Keratinocyte (primary cell): Measurements from ENCODE around the gene EEF1E1. TPM values are rescaled to one million over a fixed set of nuclear protein-coding genes. Genes with fewer than 3 reads are reported as not detected.

Experiments used
- DNase-seq: peaks from one replicate; pipeline ENCODE4 v3.0.0-alpha.2; 2011; ENCODE audit warnings: low read depth, missing footprints, low spot score
- FAIRE-seq: peaks from 2 replicates; lab custom pipeline; 2011; peaks lifted over from hg19 to GRCh38; lab: Jason Lieb, UNC
- H2AFZ ChIP-seq: 2 replicates; pipeline ENCODE4 v1.6.0; 2012; ENCODE audit warnings: low read length, control low read depth, inconsistent platforms; ENCODE audit not compliant: control insufficient read depth
- H3K27ac ChIP-seq: 2 replicates; pipeline ENCODE4 v1.5.1; 2011; ENCODE audit warnings: low read length; ENCODE audit not compliant: control insufficient read depth, insufficient read depth
- H3K27me3 ChIP-seq: 3 replicates; pipeline ENCODE4 v1.6.0; 2011; ENCODE audit warnings: low read length; ENCODE audit not compliant: control insufficient read depth, insufficient read depth; ENCODE audit errors: extremely low read depth
- H3K36me3 ChIP-seq, 2 experiments: 2 replicates in 1 of 2; 3 replicates in 1 of 2; pipeline ENCODE4 v1.5.1; 2011; ENCODE audit warnings: low read length in 2 of 2, mild to moderate bottlenecking in 1 of 2; ENCODE audit not compliant: control insufficient read depth in 2 of 2, insufficient read depth in 2 of 2; ENCODE audit errors: extremely low read depth in 1 of 2
- H3K4me1 ChIP-seq: 3 replicates; pipeline ENCODE4 v1.5.1; 2011; ENCODE audit warnings: low read length; ENCODE audit not compliant: control insufficient read depth, insufficient read depth; ENCODE audit errors: extremely low read depth
- H3K4me2 ChIP-seq: 3 replicates; pipeline ENCODE4 v1.6.0; 2011; ENCODE audit warnings: low read depth, low read length; ENCODE audit not compliant: control insufficient read depth, insufficient read depth; ENCODE audit errors: extremely low read depth
- H3K4me3 ChIP-seq, 3 experiments: fragments of 200-600 bp in 1 of 3; sonication (generic) in 1 of 3; 2 replicates in 2 of 3; 3 replicates in 1 of 3; pipeline ENCODE4 v1.5.1; 2011 to 2016; ENCODE audit warnings: low read length in 3 of 3, mild to moderate bottlenecking in 3 of 3, control low read depth in 2 of 3, inconsistent platforms in 1 of 3, low read depth in 1 of 3, mixed read lengths in 1 of 3, mixed run types in 1 of 3, moderate library complexity in 1 of 3; ENCODE audit not compliant: control insufficient read depth in 2 of 3, insufficient read depth in 2 of 3; ENCODE audit errors: extremely low read depth in 1 of 3
- H3K79me2 ChIP-seq: 2 replicates; pipeline ENCODE4 v1.6.0; 2012; ENCODE audit warnings: low read length; ENCODE audit not compliant: control insufficient read depth, insufficient read depth
- H3K9ac ChIP-seq: 3 replicates; pipeline ENCODE4 v1.6.0; 2011; ENCODE audit warnings: low read length; ENCODE audit not compliant: control insufficient read depth, insufficient read depth; ENCODE audit errors: extremely low read depth
- H3K9me1 ChIP-seq: 3 replicates; pipeline ENCODE4 v1.6.0; 2011; ENCODE audit warnings: low read length; ENCODE audit not compliant: control insufficient read depth, insufficient read depth; ENCODE audit errors: extremely low read depth
- H3K9me3 ChIP-seq: 2 replicates; pipeline ENCODE4 v1.5.1; 2012; ENCODE audit warnings: low read depth, low read length; ENCODE audit not compliant: control insufficient read depth
- H4K20me1 ChIP-seq: 3 replicates; pipeline ENCODE4 v1.6.0; 2011; ENCODE audit warnings: low read length; ENCODE audit not compliant: control insufficient read depth, insufficient read depth; ENCODE audit errors: extremely low read depth
- EZH2 ChIP-seq: IDR thresholded peaks from one replicate; pipeline ENCODE4 v1.6.1; 2012; ENCODE audit warnings: inconsistent platforms, mild to moderate bottlenecking, low read length, moderate library complexity
- dilution Hi-C: fragments of 300-500 bp; cut with MboI; formaldehyde crosslinking; loops from one replicate; pipeline ENCODE4 v1.7.0; 2020; ENCODE audit warnings: low sequenced_read_pairs; ENCODE audit not compliant: extremely low pct_ligation_motif_present
- polyA plus RNA-seq, 5 experiments: library from polyadenylated mRNA; depleted of rRNA in 3 of 5; stranded (reverse) in 3 of 5; stranded (forward) in 1 of 5; unstranded in 1 of 5; fragments of >200 nt; gene quantifications; 1 replicate in 1 of 5; 2 replicates in 3 of 5; 3 replicates in 1 of 5; pipeline versions ENCODE4 v1.2.1 to v1.2.3, GENCODE V29; 2011 to 2012; ENCODE audit warnings: missing spikeins in 2 of 5, low read depth in 1 of 5, low replicate concordance in 1 of 5
- TF ChIP-seq, protein P1 (sequence below), 3 experiments: IDR thresholded peaks in 1 of 3; conservative IDR thresholded peaks in 1 of 3; optimal IDR thresholded peaks in 1 of 3; 2 replicates in 2 of 3; 3 replicates in 1 of 3; pipeline versions ENCODE3 to v1.5.1; 2011; ENCODE audit warnings: low read length in 3 of 3, mild to moderate bottlenecking in 3 of 3, moderate library complexity in 2 of 3, control low read depth in 1 of 3, inconsistent platforms in 1 of 3; ENCODE audit not compliant: insufficient read depth in 2 of 3; ENCODE audit errors: extremely low read depth in 1 of 3

EEF1E1 gene
- polyA plus RNA-seq, 1 donor (not counting 4 experiments of a cell fraction or from before 2014, with no cell fraction given), result 83.5 TPM

DNA sequence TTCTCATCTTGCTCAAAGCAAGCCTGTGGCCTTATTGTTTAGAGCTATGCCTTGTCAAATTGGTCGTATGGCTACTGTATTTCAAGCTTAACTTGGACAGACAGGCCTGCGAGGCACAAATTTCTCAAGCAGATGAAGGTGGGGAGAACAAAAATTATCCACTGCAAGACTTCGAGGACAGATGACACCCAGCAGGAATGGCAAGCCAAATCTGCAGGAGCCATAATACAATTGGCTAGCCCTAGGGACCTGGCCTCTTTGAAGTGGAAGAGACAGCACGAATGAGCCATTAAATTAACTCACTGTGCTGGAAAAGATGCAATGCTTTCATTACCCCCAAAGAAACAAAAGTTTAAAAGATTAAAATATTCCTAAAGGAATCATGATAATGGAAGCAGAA, 33.2 kb downstream of the EEF1E1 start:
- FAIRE-seq, result no peak
- no peaks in the 10 kb centered on the region for H3K9me3 ChIP-seq

DNA sequence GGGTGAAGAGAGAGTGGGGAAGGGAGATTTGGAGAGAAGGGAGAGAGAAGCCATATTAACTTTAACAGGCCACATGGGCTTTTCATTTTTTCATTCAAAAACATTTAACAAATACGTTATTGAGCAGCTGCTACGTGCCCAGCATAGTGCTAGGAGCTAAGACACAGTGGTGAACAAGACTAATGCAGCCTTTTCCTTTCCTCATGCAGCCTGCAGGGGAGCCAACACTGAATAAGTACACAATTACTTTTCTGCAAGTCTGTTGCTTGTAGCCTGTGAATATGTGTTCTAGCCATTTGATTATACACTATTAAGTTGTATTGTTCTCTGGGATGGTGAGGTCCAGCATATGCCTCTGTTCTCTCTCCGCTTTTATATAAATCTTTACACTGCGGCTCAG, 36.2 kb downstream of the EEF1E1 start:
- no peak overlapping the region for H3K27ac ChIP-seq
- H3K9ac ChIP-seq, result no peak overlapping the region
- H3K27me3 ChIP-seq, result no peaks in the 10 kb centered on the region
- peaks cover 7% of the 10 kb centered on the region for H3K79me2 ChIP-seq
- DNase-seq (no peak), FAIRE-seq (no peak)
- H2AFZ ChIP-seq, result no peak overlapping the region
- H3K4me2 ChIP-seq, result no peak overlapping the region
- H3K9me3 ChIP-seq, result no peaks in the 10 kb centered on the region
- peaks cover 0 to 3% of the 10 kb centered on the region in 2 experiments for H3K36me3 ChIP-seq
- H3K9me1 ChIP-seq, result no peaks in the 10 kb centered on the region
- H3K4me3 ChIP-seq, result no peak overlapping the region
- no peaks in the 10 kb centered on the region for H4K20me1 ChIP-seq
- dilution Hi-C loops, result no loop called here
- peaks cover 7% of the 10 kb centered on the region for H3K4me1 ChIP-seq
- TF ChIP-seq EZH2, result no peak
- TF ChIP-seq, protein P1, sequence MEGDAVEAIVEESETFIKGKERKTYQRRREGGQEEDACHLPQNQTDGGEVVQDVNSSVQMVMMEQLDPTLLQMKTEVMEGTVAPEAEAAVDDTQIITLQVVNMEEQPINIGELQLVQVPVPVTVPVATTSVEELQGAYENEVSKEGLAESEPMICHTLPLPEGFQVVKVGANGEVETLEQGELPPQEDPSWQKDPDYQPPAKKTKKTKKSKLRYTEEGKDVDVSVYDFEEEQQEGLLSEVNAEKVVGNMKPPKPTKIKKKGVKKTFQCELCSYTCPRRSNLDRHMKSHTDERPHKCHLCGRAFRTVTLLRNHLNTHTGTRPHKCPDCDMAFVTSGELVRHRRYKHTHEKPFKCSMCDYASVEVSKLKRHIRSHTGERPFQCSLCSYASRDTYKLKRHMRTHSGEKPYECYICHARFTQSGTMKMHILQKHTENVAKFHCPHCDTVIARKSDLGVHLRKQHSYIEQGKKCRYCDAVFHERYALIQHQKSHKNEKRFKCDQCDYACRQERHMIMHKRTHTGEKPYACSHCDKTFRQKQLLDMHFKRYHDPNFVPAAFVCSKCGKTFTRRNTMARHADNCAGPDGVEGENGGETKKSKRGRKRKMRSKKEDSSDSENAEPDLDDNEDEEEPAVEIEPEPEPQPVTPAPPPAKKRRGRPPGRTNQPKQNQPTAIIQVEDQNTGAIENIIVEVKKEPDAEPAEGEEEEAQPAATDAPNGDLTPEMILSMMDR (optimal IDR thresholded peaks at IDR 0.05 in 1 of 3, IDR thresholded peaks at IDR 0.05 in 1 of 3, conservative IDR thresholded peaks at IDR 0.05 in 1 of 3; ENCODE audit: extremely low read depth in 1 of 3, insufficient read depth in 2 of 3, low read length in 3 of 3), result peak in 2 of 3 experiments; percentile 8 to 18

More for the DNA sequence above, 33.2 kb downstream of the EEF1E1 start:
- no peaks in the 10 kb centered on the region for H3K36me3 ChIP-seq
- dilution Hi-C loops, result no loop called here
- no peak for DNase-seq
- no peak for TF ChIP-seq EZH2
- TF ChIP-seq, protein P1 (optimal IDR thresholded peaks at IDR 0.05 in 1 of 3, IDR thresholded peaks at IDR 0.05 in 1 of 3, conservative IDR thresholded peaks at IDR 0.05 in 1 of 3; ENCODE audit: extremely low read depth in 1 of 3, insufficient read depth in 2 of 3, low read length in 3 of 3), result no peak
- H3K27me3 ChIP-seq, result no peaks in the 10 kb centered on the region
- H2AFZ ChIP-seq, result no peak overlapping the region
- H3K4me1 ChIP-seq, result peaks cover 4% of the 10 kb centered on the region
- no peak overlapping the region for H3K4me2 ChIP-seq
- no peak overlapping the region for H3K9ac ChIP-seq
- no peak overlapping the region for H3K27ac ChIP-seq
- H3K9me1 ChIP-seq, result no peaks in the 10 kb centered on the region
- H4K20me1 ChIP-seq, result no peaks in the 10 kb centered on the region
- H3K4me3 ChIP-seq, result no peak overlapping the region
- no peaks in the 10 kb centered on the region for H3K79me2 ChIP-seq
